HG03060 (cell line): ENCODE results near the gene CHKA.

Experiments used
- ATAC-seq: cut with Tn5 transposase; IDR thresholded peaks from one replicate; pipeline ENCODE4 v1.9.1; 2021; ENCODE audit warnings: low read depth, moderate number of reproducible peaks; ENCODE audit not compliant: unreplicated experiment

Gene CHKA

GRCh38 chr11:68143310-68143689 lies 22.1 kb upstream of the CHKA start:
- no peak for ATAC-seq

GRCh38 chr11:68142441-68143309 lies 21.5 kb upstream of the CHKA start:
- ATAC-seq, result no peak

DNA sequence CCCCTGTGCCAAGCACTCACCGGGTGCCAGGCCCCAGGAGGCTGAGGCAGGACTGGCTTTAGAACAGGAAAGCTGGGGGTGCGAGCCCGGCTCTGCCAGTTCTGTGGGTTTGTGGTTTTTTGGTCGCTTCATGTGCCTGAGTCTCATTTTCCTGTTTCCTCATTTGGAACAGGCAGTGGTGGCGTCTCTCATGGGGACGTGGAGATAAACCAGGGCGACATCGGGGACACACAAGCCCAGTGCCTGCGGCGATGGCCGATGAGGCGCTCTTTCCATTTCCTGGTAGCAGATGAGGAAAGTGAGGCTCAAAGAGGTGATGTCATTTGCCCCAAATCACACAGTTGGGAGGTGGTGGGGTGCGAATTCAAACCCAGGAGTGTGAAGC lies 20.8 kb upstream of the CHKA start:
- no peak for ATAC-seq

- no peak for ATAC-seq
Measured at GRCh38 chr11:68141246-68142027, 20.2 kb upstream of the CHKA start.

- no peak for ATAC-seq
Measured at GRCh38 chr11:68140496-68141245, 19.5 kb upstream of the CHKA start.

GRCh38 chr11:68138237-68138636 lies 17.0 kb upstream of the CHKA start:
- no peak for ATAC-seq

GRCh38 chr11:68137833-68138232 lies 16.6 kb upstream of the CHKA start:
- no peak for ATAC-seq

GRCh38 chr11:68136866-68137265 lies 15.7 kb upstream of the CHKA start:
- no peak for ATAC-seq

- no peak for ATAC-seq
Measured at GRCh38 chr11:68135161-68135560, 14.0 kb upstream of the CHKA start.

GRCh38 chr11:68133761-68134160 lies 12.6 kb upstream of the CHKA start:
- no peak for ATAC-seq

DNA sequence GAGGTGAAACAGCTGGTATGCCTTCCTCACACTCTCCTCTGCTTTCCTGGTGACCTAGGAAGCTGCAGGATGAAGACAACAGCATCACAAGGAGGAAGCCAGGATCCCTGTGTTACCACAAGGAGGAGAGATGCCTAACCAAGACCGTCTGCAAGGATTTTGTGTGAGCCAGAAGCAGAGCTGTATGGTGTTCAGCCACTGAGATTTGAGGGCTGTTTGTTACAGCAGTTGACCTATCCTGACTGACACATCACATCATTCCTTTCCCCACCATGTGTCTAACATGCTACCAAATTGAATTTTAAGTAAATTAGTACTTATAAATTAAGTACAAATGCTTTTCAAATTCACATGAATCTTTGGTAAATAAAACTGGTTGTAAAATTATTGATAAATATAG lies 8.9 kb upstream of the CHKA start:
- ATAC-seq, result no peak

- ATAC-seq, result no peak
Measured at GRCh38 chr11:68128682-68129327, 7.6 kb upstream of the CHKA start.

DNA sequence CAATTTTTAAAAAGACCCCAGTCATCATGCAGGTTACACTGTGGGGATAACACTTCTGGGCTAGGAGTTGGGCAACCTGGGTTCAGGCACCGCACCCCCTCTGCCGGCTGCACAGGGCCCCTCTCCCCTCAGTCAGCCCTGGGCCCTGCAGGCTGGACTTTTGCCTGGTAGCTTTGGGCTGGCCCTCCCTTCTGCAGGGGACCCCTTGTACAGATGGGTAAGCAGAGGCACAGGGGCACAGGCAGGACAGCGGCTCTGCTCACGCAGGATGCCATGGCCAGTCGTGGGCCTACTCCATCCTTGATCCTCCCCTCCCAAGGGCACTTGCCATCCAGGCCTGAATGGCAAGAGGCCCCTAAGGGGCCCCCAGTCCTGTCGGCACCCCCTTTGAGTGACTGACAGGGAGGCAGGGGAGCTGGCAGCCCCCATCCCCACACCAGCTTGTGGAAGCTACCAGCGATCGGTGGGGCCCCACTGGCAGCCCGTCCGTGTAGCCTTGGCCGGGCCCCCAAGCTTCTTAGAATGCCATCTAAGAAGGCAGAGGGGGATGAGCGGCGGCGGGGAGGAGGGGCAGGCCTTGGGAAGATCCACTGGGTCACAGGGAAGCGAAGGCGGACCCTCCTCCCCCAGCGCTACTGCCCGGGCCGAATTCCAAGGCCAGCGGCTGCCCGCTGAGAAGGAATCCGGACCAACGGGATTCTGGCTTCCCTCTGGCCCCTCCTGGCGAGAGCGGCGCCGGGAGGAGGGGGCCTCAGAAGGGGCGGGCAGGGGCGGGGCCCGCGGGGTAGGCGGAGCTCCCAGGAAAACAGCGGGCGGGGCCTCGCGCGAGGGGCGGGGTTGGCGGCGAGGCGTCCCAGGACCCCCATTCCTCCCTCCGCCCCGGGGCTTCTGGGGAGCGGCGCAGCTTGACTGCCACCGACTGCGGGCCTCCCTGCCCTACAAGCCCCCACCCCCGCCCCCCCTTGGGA lies 6.8 kb upstream of the CHKA start:
- ATAC-seq, result no peak

DNA sequence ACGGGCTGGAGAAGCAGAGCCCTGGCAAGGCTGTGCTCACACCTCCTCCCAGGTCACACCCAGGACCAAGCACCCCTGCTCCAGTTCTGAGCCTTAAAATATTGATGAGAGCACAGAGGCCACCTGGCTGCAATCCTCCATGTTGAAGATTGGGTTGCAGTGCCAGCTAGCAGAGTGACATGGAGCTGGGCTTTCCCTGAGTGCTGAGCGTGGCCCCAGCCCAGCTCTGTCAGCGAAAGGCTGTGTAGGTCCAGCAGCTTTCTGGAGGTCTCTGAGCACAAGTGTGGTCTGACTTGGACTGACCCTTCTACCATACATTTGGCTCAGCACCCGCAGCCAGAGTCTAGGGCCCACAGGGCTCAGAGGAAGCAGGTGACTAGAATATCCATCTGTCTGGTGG lies 4.0 kb upstream of the CHKA start:
- no peak for ATAC-seq

DNA sequence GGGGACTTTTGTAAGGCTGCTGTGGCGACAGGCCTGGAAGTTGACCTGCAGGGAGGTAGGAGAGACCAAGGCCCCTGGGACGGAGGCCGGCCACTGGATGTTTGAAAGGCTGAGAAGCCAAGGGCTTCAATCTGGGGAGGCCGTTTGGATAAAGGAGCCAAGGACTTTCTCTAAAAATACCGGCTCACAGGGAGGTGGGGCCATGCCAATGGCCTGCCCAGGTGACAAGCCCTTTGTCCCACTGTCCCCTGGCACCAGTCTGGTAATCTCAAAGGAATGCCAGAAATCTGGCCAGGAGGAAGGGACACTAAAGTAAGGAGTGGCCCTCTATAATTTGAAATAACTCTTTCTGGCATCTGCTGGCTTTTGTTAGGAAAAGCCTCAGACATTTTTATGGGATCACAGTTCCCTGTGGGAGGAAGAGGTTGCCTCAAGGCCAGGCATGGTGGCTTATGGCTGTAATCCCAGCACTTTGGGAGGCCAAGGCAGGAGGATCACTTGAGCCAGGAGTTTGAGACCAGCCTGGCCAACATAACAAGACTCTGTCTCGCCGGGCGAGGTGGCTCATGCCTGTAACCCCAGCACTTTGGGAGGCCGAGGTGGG lies 1.9 kb upstream of the CHKA start:
- no peak for ATAC-seq

- no peak for ATAC-seq
Measured at GRCh38 chr11:68120273-68121066, 718 bp downstream of the CHKA start.

- ATAC-seq, result no peak
Measured at GRCh38 chr11:68118706-68119448, 2.3 kb downstream of the CHKA start.
